AG04450 (cell line): ENCODE data around the gene CD44. TPM values are rescaled to one million over a fixed set of nuclear protein-coding genes. Genes with fewer than 3 reads are reported as not detected.

Experiments used
- CTCF ChIA-PET: fragments of 300-600, 350-600 bp; formaldehyde crosslinking; extraction: SDS; loops from one replicate; lab custom pipeline; 2022; ENCODE audit warnings: antibody characterized with exemption, inconsistent platforms; lab: Charles Lee
- POLR2A ChIA-PET: fragments of 350-600 bp; formaldehyde crosslinking; extraction: SDS; loops from one replicate; lab custom pipeline; 2021; ENCODE audit warnings: antibody characterized with exemption, inconsistent platforms; lab: Yijun Ruan, JAX
- DNase-seq: peaks from one replicate; pipeline ENCODE4 v3.0.0-alpha.2; 2011; ENCODE audit warnings: low read depth, low spot score
- H3K27ac ChIP-seq: one replicate; pipeline ENCODE4 v1.5.1; 2012; ENCODE audit warnings: low read depth, low read length, control low read depth
- H3K27me3 ChIP-seq: one replicate; pipeline ENCODE4 v1.6.0; 2012; ENCODE audit warnings: low read length; ENCODE audit not compliant: control insufficient read depth, insufficient read depth
- H3K4me3 ChIP-seq: 2 replicates; pipeline ENCODE4 v1.5.1; 2011; ENCODE audit warnings: mild to moderate bottlenecking, low read depth, low read length, control low read depth
- H3K9me3 ChIP-seq: 2 replicates; pipeline ENCODE4 v1.5.1; 2012; ENCODE audit warnings: low read length; ENCODE audit not compliant: control insufficient read depth, insufficient read depth
- CTCF ChIP-seq: IDR thresholded peaks from 2 replicates; pipeline ENCODE4 v1.5.1; 2011; ENCODE audit warnings: low read depth, low read length, control low read depth, inconsistent platforms
- polyA plus RNA-seq: library from polyadenylated mRNA; depleted of rRNA; stranded (reverse); fragments of >200 nt; gene quantifications from 2 replicates; pipeline ENCODE4 v1.2.3, GENCODE V29; 2011

CD44 gene
- polyA plus RNA-seq, 1 experiment, result 1,817 TPM

- H3K27me3 ChIP-seq, result no peaks in the 10 kb centered on the region
- H3K4me3 ChIP-seq, result no peak overlapping the region
- no peak for TF ChIP-seq CTCF
- DNase-seq, result no peak
- POLR2A ChIA-PET, result no interaction called here
- H3K27ac ChIP-seq, result no peak overlapping the region
- CTCF ChIA-PET, result no interaction called here
- H3K9me3 ChIP-seq, result no peaks in the 10 kb centered on the region; the same call in 1 of the 2 replicates
Measured at GRCh38 chr11:35208795-35209194, 69.8 kb downstream of the CD44 start.

- Histone ChIP-seq H3K27ac (no peak overlapping the region), H3K27me3 (no peaks in the 10 kb centered on the region), H3K9me3 (no peaks in the 10 kb centered on the region; the same call in 1 of the 2 replicates), H3K4me3 (no peak overlapping the region)
- DNase-seq, result no peak
- no peak for TF ChIP-seq CTCF
- CTCF ChIA-PET, result no interaction called here
- POLR2A ChIA-PET, result no interaction called here
Measured at GRCh38 chr11:35210876-35211546, 72.0 kb downstream of the CD44 start.

DNA sequence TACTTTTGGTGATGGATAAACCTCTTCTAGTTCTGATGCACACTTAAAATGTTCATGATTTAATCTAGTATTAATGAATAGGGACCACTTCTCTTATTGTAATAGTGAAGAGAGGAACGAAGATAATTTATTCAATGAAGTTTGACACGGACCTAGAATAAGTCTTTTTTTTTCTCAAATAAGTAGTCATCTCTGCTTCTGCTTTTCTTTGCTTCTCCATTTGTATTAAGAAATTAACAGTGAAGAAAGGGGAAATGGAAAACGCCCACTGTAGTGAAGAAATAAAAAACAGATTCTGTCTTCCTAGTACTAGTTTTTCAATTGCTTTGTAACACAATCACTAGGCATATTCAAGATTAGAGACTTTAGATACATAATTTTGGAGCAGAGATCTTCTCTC is 73.0 kb downstream of the CD44 start:
- CTCF ChIA-PET, result no interaction called here
- POLR2A ChIA-PET, result no interaction called here
- no peak overlapping the region for H3K27ac ChIP-seq
- no peak for TF ChIP-seq CTCF
- DNase-seq, result no peak
- no peaks in the 10 kb centered on the region for H3K27me3 ChIP-seq
- no peak overlapping the region for H3K4me3 ChIP-seq
- no peaks in the 10 kb centered on the region; the same call in 1 of the 2 replicates for H3K9me3 ChIP-seq

- ChIA-PET CTCF (interaction anchor here (0.7 to 1.5 kb wide), 2 partner anchors 91 to 177 kb away, joined by 3 read pairs; no protein-coding TSS in a partner anchor), POLR2A (interaction anchor here (0.7 kb wide), 1 partner anchor 9 kb away, joined by 4 read pairs; no protein-coding TSS in a partner anchor)
- Histone ChIP-seq H3K27me3 (no peaks in the 10 kb centered on the region), H3K27ac (peak overlapping the region; percentile 82), H3K4me3 (no peak overlapping the region), H3K9me3 (no peaks in the 10 kb centered on the region)
- DNase-seq, result no peak
- TF ChIP-seq CTCF, result no peak
Measured at GRCh38 chr11:35214226-35214770, 75.3 kb downstream of the CD44 start.

DNA sequence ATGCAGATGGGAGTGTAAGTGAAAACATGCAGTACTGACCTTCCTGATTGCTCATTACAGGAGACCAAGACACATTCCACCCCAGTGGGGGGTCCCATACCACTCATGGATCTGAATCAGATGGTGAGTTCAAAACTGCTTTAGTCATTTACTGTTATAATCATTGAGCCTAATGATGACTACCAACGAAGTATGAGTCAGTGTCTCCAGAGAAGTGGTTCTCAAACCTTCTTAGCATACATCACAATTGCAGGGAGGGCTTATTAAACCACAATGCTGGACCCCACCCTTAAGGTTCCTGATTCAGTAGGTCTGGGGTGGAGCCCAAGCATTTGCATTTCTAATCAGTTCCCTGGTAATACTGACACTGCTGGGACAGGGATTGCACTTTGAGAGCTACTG is 75.8 kb downstream of the CD44 start:
- no peaks in the 10 kb centered on the region for H3K27me3 ChIP-seq
- peak overlapping the region; percentile 82 for H3K27ac ChIP-seq
- peak; percentile 82 for DNase-seq
- no peak for TF ChIP-seq CTCF
- ChIA-PET CTCF (interaction anchor here (1.5 kb wide), 1 partner anchor 91 kb away, joined by 3 read pairs; no protein-coding TSS in a partner anchor), POLR2A (no interaction called here)
- H3K9me3 ChIP-seq, result no peaks in the 10 kb centered on the region
- no peak overlapping the region for H3K4me3 ChIP-seq
